K562 (cell line): Measurements from ENCODE around the gene ARMS2. TPM values are rescaled to one million over a fixed set of nuclear protein-coding genes. Genes with fewer than 3 reads are reported as not detected.

ENCODE experiments used
- ATAC-seq: fragments of 200-7000 bp; cut with Tn5 transposase; 3 replicates; pipeline ENCODE4 v1.9.1; 2020; ENCODE audit warnings: moderate library complexity
- BruUV-seq: library from RNA; stranded (reverse); fragments of 400-500 nt; replicated peaks from 2 replicates; lab custom pipeline; 2021; lab: Mats Ljungman, UMichigan
- CTCF ChIA-PET: fragments of 300-600 bp; formaldehyde crosslinking; extraction: SDS; loops from one replicate; lab custom pipeline; 2021; ENCODE audit warnings: low intra/inter-chr PET ratio; lab: Yijun Ruan, JAX
- POLR2A ChIA-PET: fragments of 300-600, 350-650 bp; sonication (Branson Sonifier 250); formaldehyde crosslinking; extraction: SDS; loops from one replicate; lab custom pipeline; 2021; ENCODE audit warnings: antibody characterized with exemption, inconsistent platforms; lab: Yijun Ruan, JAX
- DNase-seq, 4 experiments: peaks; one replicate each; pipeline versions ENCODE4 v3.0.0 to v3.0.0-alpha.2; 2011 to 2018; ENCODE audit warnings: low spot score in 3 of 4, mixed read lengths in 3 of 4; ENCODE audit errors: extremely low read depth in 1 of 4
- FAIRE-seq: peaks from 2 replicates; lab custom pipeline; 2011; peaks lifted over from hg19 to GRCh38; lab: Jason Lieb, UNC
- H2AFZ ChIP-seq: 2 replicates; pipeline ENCODE4 v1.6.0; 2011; ENCODE audit warnings: low read depth, low read length, control low read depth, inconsistent platforms
- H3K27ac ChIP-seq: fragments of 200-600 bp; 3 replicates; pipeline ENCODE4 v1.8.0; 2011; ENCODE audit warnings: low read depth, mild to moderate bottlenecking, control low read depth, inconsistent platforms, low read length, moderate library complexity, mixed read lengths; ENCODE audit errors: extremely low read depth
- H3K27me3 ChIP-seq, 2 experiments: fragments of 300-600 bp in 1 of 2; 2 replicates in 1 of 2; 3 replicates in 1 of 2; pipeline versions ENCODE4 v1.6.0 to v1.8.0; 2011; ENCODE audit warnings: inconsistent platforms in 2 of 2, low read length in 2 of 2, mild to moderate bottlenecking in 1 of 2, mixed read lengths in 1 of 2, moderate library complexity in 1 of 2; ENCODE audit not compliant: control insufficient read depth in 2 of 2, insufficient read depth in 2 of 2
- H3K36me3 ChIP-seq: fragments of 300-600 bp; 3 replicates; pipeline ENCODE4 v1.8.0; 2011; ENCODE audit warnings: mild to moderate bottlenecking, low read length, inconsistent platforms; ENCODE audit not compliant: control insufficient read depth, insufficient read depth
- H3K4me1 ChIP-seq, 2 experiments: fragments of 200-600 bp in 1 of 2; replicated peaks in 1 of 2; 2 replicates in 1 of 2; 3 replicates in 1 of 2; pipeline versions ENCODE4 v1.5.1 to v1.8.0; 2011; ENCODE audit warnings: inconsistent platforms in 2 of 2, low read length in 2 of 2, mild to moderate bottlenecking in 1 of 2, mixed read lengths in 1 of 2, moderate library complexity in 1 of 2; ENCODE audit not compliant: control insufficient read depth in 2 of 2, insufficient read depth in 2 of 2
- H3K4me2 ChIP-seq: 2 replicates; pipeline ENCODE4 v1.6.1; 2011; ENCODE audit warnings: low read length, control low read depth, inconsistent platforms, mixed read lengths; ENCODE audit not compliant: insufficient read depth
- H3K4me3 ChIP-seq: fragments of 200-600 bp; sonication (generic), shearing (Covaris generic); 2 replicates; pipeline ENCODE4 v1.5.1; 2016; ENCODE audit warnings: control low read depth, inconsistent platforms
- H3K79me2 ChIP-seq: fragments of 200-600 bp; 3 replicates; pipeline ENCODE4 v1.8.0; 2011; ENCODE audit warnings: low read length, inconsistent platforms; ENCODE audit not compliant: control insufficient read depth, insufficient read depth
- H3K9ac ChIP-seq, 2 experiments: 2 replicates each; pipeline versions ENCODE4 v1.6.0 to v1.6.1; 2011; ENCODE audit warnings: low read depth in 2 of 2, low read length in 2 of 2, control low read depth in 1 of 2, inconsistent platforms in 1 of 2, mild to moderate bottlenecking in 1 of 2, mixed read lengths in 1 of 2; ENCODE audit not compliant: insufficient read depth in 1 of 2
- H3K9me1 ChIP-seq: one replicate; pipeline ENCODE4 v1.6.0; 2011; ENCODE audit warnings: inconsistent platforms, mild to moderate bottlenecking, low read length, moderate library complexity; ENCODE audit not compliant: control insufficient read depth, insufficient read depth
- H3K9me3 ChIP-seq: replicated peaks from 2 replicates; pipeline ENCODE4 v1.5.1; 2011; ENCODE audit warnings: low read depth, low read length, inconsistent platforms; ENCODE audit not compliant: control insufficient read depth, insufficient read depth
- H4K20me1 ChIP-seq: replicated peaks from 2 replicates; pipeline ENCODE4 v1.6.1; 2011; ENCODE audit warnings: low read length, inconsistent platforms, mixed read lengths; ENCODE audit not compliant: control insufficient read depth, insufficient read depth
- ELF2 ChIP-seq: fragments of 250-450 bp; sonication (Bioruptor Pico); IDR thresholded peaks from 2 replicates; pipeline ENCODE4 v1.5.0; 2021; ENCODE audit warnings: mild to moderate bottlenecking
- ETS2 ChIP-seq: IDR thresholded peaks from 2 replicates; pipeline ENCODE4 v1.6.1; 2016; ENCODE audit warnings: borderline replicate concordance, missing genetic modification characterization, mild to moderate bottlenecking, moderate library complexity, missing compliant biosample characterization; ENCODE audit not compliant: poor library complexity, severe bottlenecking
- IFI16 ChIP-seq: fragments of 250-450 bp; sonication (Bioruptor Pico); IDR thresholded peaks from 2 replicates; pipeline ENCODE4 v2.1.2; 2022; ENCODE audit warnings: mild to moderate bottlenecking, inconsistent platforms
- KDM1A ChIP-seq, 2 experiments: fragments of 450-650 bp; IDR thresholded peaks; 2 replicates each; pipeline ENCODE4 v1.6.1; 2016; ENCODE audit warnings: mild to moderate bottlenecking in 2 of 2
- MBD2 ChIP-seq: sonication (generic); IDR thresholded peaks from 2 replicates; pipeline ENCODE4 v1.6.1; 2016; ENCODE audit warnings: low read depth, borderline replicate concordance
- SETDB1 ChIP-seq: IDR thresholded peaks from one replicate; pipeline ENCODE4 v1.6.1; 2012; ENCODE audit warnings: low read length, control low read depth, inconsistent platforms
- TEAD4 ChIP-seq, 2 experiments: sonication (generic) in 1 of 2; formaldehyde crosslinking in 1 of 2; IDR thresholded peaks; 2 replicates each; pipeline versions ENCODE4 v1.6.1 to v1.8.0; 2012 to 2022; ENCODE audit warnings: borderline replicate concordance in 1 of 2, inconsistent platforms in 1 of 2, low read length in 1 of 2, mild to moderate bottlenecking in 1 of 2, missing genetic modification reagents in 1 of 2
- ZBTB1 ChIP-seq: sonication (generic); formaldehyde crosslinking; IDR thresholded peaks from 2 replicates; pipeline ENCODE4 v1.8.1; 2023; ENCODE audit warnings: missing genetic modification reagents, low read depth, mild to moderate bottlenecking, borderline replicate concordance
- ZNF699 ChIP-seq: fragments of 250-450 bp; sonication (Bioruptor Pico); IDR thresholded peaks from 2 replicates; pipeline ENCODE4 v1.8.0; 2021; ENCODE audit warnings: mild to moderate bottlenecking, moderate library complexity; ENCODE audit not compliant: insufficient replicate concordance
- WGBS: fragments of 100-300 bp; shearing (Covaris generic); methylation state at CpG from one replicate; pipeline ENCODE4 v1.1.6; 2016; ENCODE audit warnings: low coverage, mixed read lengths; ENCODE audit not compliant: insufficient coverage; ENCODE audit errors: missing lambda C conversion rate; 5-methylcytosine and 5-hydroxymethylcytosine counted together
- in situ Hi-C: fragments of 300-500 bp; cut with MboI; formaldehyde crosslinking; loops from 4 replicates; pipeline ENCODE4 v1.15.0; 2018; ENCODE audit warnings: inconsistent platforms, mixed read lengths
- intact Hi-C: fragments of 100-400 bp; cut with micrococcal nuclease; formaldehyde crosslinking; loops from 2 replicates; pipeline ENCODE4 v1.14.2; 2022
- polyA plus RNA-seq, 8 experiments: library from polyadenylated mRNA; depleted of rRNA in 4 of 8; stranded (reverse) in 5 of 8; unstranded in 3 of 8; fragments of >200 nt; fragmentation: Nextera tagmentation in 2 of 8; fragmentation: Illumina TruSeq in 1 of 8; extraction: Ambion mirVana in 2 of 8; extraction: Trizol in 1 of 8; gene quantifications; 2 replicates each; pipeline versions ENCODE4 v1.2.1 to v1.2.3, GENCODE V29; 2011 to 2014; ENCODE audit warnings: inconsistent platforms in 1 of 8, missing spikeins in 1 of 8
- total RNA-seq, 7 experiments: library from RNA; depleted of rRNA in 6 of 7; stranded (reverse); fragments of >200 nt in 6 of 7; fragmentation: Illumina TruSeq in 2 of 7; extraction: Trizol in 2 of 7; gene quantifications; 2 replicates each; pipeline versions ENCODE4 v1.2.1 to v1.2.3, GENCODE V29; 2011 to 2021; ENCODE audit warnings: low replicate concordance in 1 of 7

Gene ARMS2
- total and polyA plus RNA-seq, 9 of the 15 experiments (the other 6 are each of a cell fraction or from before 2014, with no cell fraction given) = not detected

- Histone ChIP-seq H3K9me1 (no peaks in the 10 kb centered on the region), H3K4me3 (no peak overlapping the region), H2AFZ (no peak overlapping the region), H3K4me1 (no peaks in the 10 kb centered on the region), H3K27ac (no peak overlapping the region)
- POLR2A ChIA-PET = no interaction called here
- TF ChIP-seq SETDB1 (no peak), KDM1A (IDR thresholded peaks at IDR 0.05) (no peak), TEAD4 (IDR thresholded peaks at IDR 0.05; ENCODE audit: low read length) (no peak), TEAD4 (CRISPR knock-in tag; IDR thresholded peaks at IDR 0.05; ENCODE audit: borderline replicate concordance) (no peak), MBD2 (no peak), ZBTB1 (CRISPR knock-in tag) (no peak), ELF2 (no peak), ZNF699 (CRISPR knock-in tag) (no peak), IFI16 (no peak), ETS2 (tag) (no peak)
- TF ChIP-seq, all 486 proteins: peak for 0
- Histone ChIP-seq H3K36me3 (no peaks in the 10 kb centered on the region), H3K79me2 (no peaks in the 10 kb centered on the region), H4K20me1 (no peaks in the 10 kb centered on the region), H3K9ac (no peak overlapping the region), H3K9me3 (no peaks in the 10 kb centered on the region), H3K4me2 (no peak overlapping the region), H3K27me3 (no peaks in the 10 kb centered on the region)
- CTCF ChIA-PET = no interaction called here
- no peak for DNase-seq
- in situ Hi-C loops (no loop called here), intact Hi-C loops (no loop called here)
- FAIRE-seq = no peak
- WGBS = 7% methylated on average over 3 of the region's 3 CpGs
- no TSS peak for BruUV-seq
- no peak for ATAC-seq
Measured at GRCh38 chr10:122421054-122421625, 33.3 kb upstream of the ARMS2 start.
